Measurements from ENCODE around the gene CCDC6.
"Not testable (repeated sequence)": the region's sequence is repeated elsewhere in the genome, so short reads cannot be mapped to it uniquely, and the experiment has no call there.

The CCDC6 gene

GRCh38 chr10:59905066-59905730 lies 1.2 kb downstream of the CCDC6 start:
- DNase-seq: no peak

- DNase-seq: no peak
Observed at GRCh38 chr10:59904426-59905065, 1.8 kb downstream of the CCDC6 start.

- DNase-seq: no peak
Observed at GRCh38 chr10:59903871-59904270, 2.5 kb downstream of the CCDC6 start.

GRCh38 chr10:59902016-59902415 lies 4.3 kb downstream of the CCDC6 start:
- DNase-seq: no peak

- no peak for DNase-seq
Observed at GRCh38 chr10:59901470-59901869, 4.9 kb downstream of the CCDC6 start.

GRCh38 chr10:59900048-59900727 lies 6.2 kb downstream of the CCDC6 start:
- DNase-seq: no peak

- no peak for DNase-seq
Observed at GRCh38 chr10:59898125-59898835, 8.1 kb downstream of the CCDC6 start.

GRCh38 chr10:59896191-59896590 lies 10.2 kb downstream of the CCDC6 start:
- no peak for DNase-seq

GRCh38 chr10:59895629-59896116 lies 10.7 kb downstream of the CCDC6 start:
- DNase-seq: no peak

GRCh38 chr10:59894114-59894513 lies 12.2 kb downstream of the CCDC6 start:
- DNase-seq: no peak

- DNase-seq: no peak
Observed at GRCh38 chr10:59892697-59893096, 13.7 kb downstream of the CCDC6 start.

GRCh38 chr10:59891936-59892335 lies 14.4 kb downstream of the CCDC6 start:
- no peak for DNase-seq

GRCh38 chr10:59891349-59891748 lies 15.0 kb downstream of the CCDC6 start:
- no peak for DNase-seq

GRCh38 chr10:59888781-59889435 lies 17.4 kb downstream of the CCDC6 start:
- DNase-seq: no peak

- DNase-seq: no peak
Observed at GRCh38 chr10:59887972-59888640, 18.2 kb downstream of the CCDC6 start.

- DNase-seq: no peak
Observed at GRCh38 chr10:59887006-59887405, 19.4 kb downstream of the CCDC6 start.

- no peak for DNase-seq
Observed at GRCh38 chr10:59885430-59886134, 20.8 kb downstream of the CCDC6 start.

GRCh38 chr10:59884893-59885292 lies 21.5 kb downstream of the CCDC6 start:
- DNase-seq: not testable (repeated sequence)

- DNase-seq: no peak
Observed at GRCh38 chr10:59881640-59882039, 24.7 kb downstream of the CCDC6 start.

GRCh38 chr10:59880971-59881510 lies 25.3 kb downstream of the CCDC6 start:
- DNase-seq: no peak

- DNase-seq: no peak
Observed at GRCh38 chr10:59880019-59880717, 26.2 kb downstream of the CCDC6 start.
